Transverse colon (tissue), 4 donors: ENCODE results near the gene ZNF385B. TPM values are rescaled to one million over a fixed set of nuclear protein-coding genes. Genes with fewer than 3 reads are reported as not detected.

Experiments
- DNase-seq: peaks from one replicate; pipeline ENCODE4 v3.0.0-alpha.2; 2019
- H3K27ac ChIP-seq, 4 donors: fragments of 200-600 bp; sonication (generic); 2 replicates each; pipeline ENCODE4 v1.5.1; 2016 to 2018; ENCODE audit warnings: inconsistent platforms in 4 of 4
- H3K27me3 ChIP-seq: fragments of 200-600 bp; sonication (generic); 2 replicates; pipeline ENCODE4 v1.5.1; 2017; ENCODE audit warnings: inconsistent platforms
- H3K36me3 ChIP-seq, 4 donors: fragments of 200-600 bp; sonication (generic); 2 replicates each; pipeline ENCODE4 v1.5.1; 2017 to 2019; ENCODE audit warnings: inconsistent platforms in 4 of 4
- H3K4me1 ChIP-seq, 4 donors: fragments of 200-600 bp; sonication (generic); 2 replicates each; pipeline ENCODE4 v1.5.1; 2017 to 2020; ENCODE audit warnings: inconsistent platforms in 4 of 4
- H3K4me3 ChIP-seq, 4 donors: fragments of 200-600 bp; sonication (generic); 1 replicate in 1 of 4; 2 replicates in 3 of 4; pipeline versions ENCODE4 v1.5.1 to v1.6.1; 2017 to 2019; ENCODE audit warnings: inconsistent platforms in 4 of 4
- H3K9me3 ChIP-seq, 2 donors: fragments of 200-600 bp; sonication (generic); 2 replicates each; pipeline ENCODE4 v1.5.1; 2017 to 2019; ENCODE audit warnings: inconsistent platforms in 2 of 2
- CTCF ChIP-seq, 5 experiments: fragments of 200-600 bp in 3 of 5; fragments of 450-650 bp in 2 of 5; sonication (generic) in 3 of 5; IDR thresholded peaks; 1 replicate in 2 of 5; 2 replicates in 3 of 5; pipeline ENCODE4 v1.5.1; 2016 to 2017; ENCODE audit warnings: antibody characterized with exemption in 5 of 5, inconsistent platforms in 3 of 5, mild to moderate bottlenecking in 2 of 5, moderate library complexity in 1 of 5
- EP300 ChIP-seq: sonication (generic); formaldehyde crosslinking; IDR thresholded peaks from one replicate; pipeline ENCODE4 v1.6.1; 2017; ENCODE audit warnings: antibody characterized with exemption, low read depth
- POLR2A ChIP-seq: fragments of 450-650 bp; IDR thresholded peaks from one replicate; pipeline ENCODE4 v1.6.1; 2016; ENCODE audit warnings: antibody characterized with exemption, mild to moderate bottlenecking, moderate library complexity
- POLR2AphosphoS5 ChIP-seq, 3 donors: sonication (generic); formaldehyde crosslinking; IDR thresholded peaks; one replicate each; pipeline ENCODE4 v1.6.1; 2016; ENCODE audit warnings: antibody characterized with exemption in 3 of 3
- WGBS, 2 donors: methylation state at CpG; one replicate each; pipeline ENCODE4 v1.1.5; 2018; ENCODE audit warnings: low coverage in 1 of 2; 5-methylcytosine and 5-hydroxymethylcytosine counted together
- in situ Hi-C, 4 donors: fragments of 200-750 bp; cut with MboI; loops; one replicate each; pipeline versions ENCODE4 v1.15.0 to v1.15.1; 2017; ENCODE audit warnings: low sequenced_read_pairs in 3 of 4, low pct_ligation_motif_present in 1 of 4, low pct_unique_long_range_greater_than_20kb in 1 of 4
- intact Hi-C: fragments of 100-400 bp; cut with DNase I; formaldehyde crosslinking; loops from one replicate; pipeline ENCODE4 v1.15.1; 2023; ENCODE audit warnings: low total_unique reads
- total RNA-seq, 4 donors: library from RNA; depleted of rRNA; stranded (reverse); fragments of >200 nt; gene quantifications; one replicate each; pipeline ENCODE4 v1.1.0, GENCODE V29; 2016

The ZNF385B gene
- total RNA-seq, 4 donors from 2014 or later, result 1.2 to 6.0 (median 2.4) TPM

GRCh38 chr2:179470992-179471391 is 390.4 kb downstream of the ZNF385B start:
- no peaks in the 10 kb centered on the region for H3K27me3 ChIP-seq
- DNase-seq, result no peak
- intact Hi-C loops, result loop anchor here (5.0 kb wide), 1 partner anchor 1149 kb away; no protein-coding TSS in a partner anchor
- no peak for TF ChIP-seq POLR2A
- TF ChIP-seq EP300, result no peak
- no peak for TF ChIP-seq POLR2AphosphoS5 (IDR thresholded peaks at IDR 0.05)
- TF ChIP-seq CTCF (IDR thresholded peaks at IDR 0.05), result no peak
- in situ Hi-C loops, result no loop called here
- no peaks in the 10 kb centered on the region for H3K4me1 ChIP-seq
- H3K4me3 ChIP-seq, result no peak overlapping the region
- WGBS, 2 donors, result 0 to 17% methylated on average over 2 of the region's 2 CpGs
- no peaks in the 10 kb centered on the region for H3K36me3 ChIP-seq
- H3K9me3 ChIP-seq, result no peaks in the 10 kb centered on the region
- H3K27ac ChIP-seq, result no peak overlapping the region

GRCh38 chr2:179470089-179470488 is 391.3 kb downstream of the ZNF385B start:
- WGBS, 2 donors, result 80 to 83% methylated on average over 2 to 3 of the region's 3 CpGs
- intact Hi-C loops, result loop anchor here (5.0 kb wide), 1 partner anchor 1148 kb away; no protein-coding TSS in a partner anchor
- H3K9me3 ChIP-seq, result no peaks in the 10 kb centered on the region
- H3K36me3 ChIP-seq, result no peaks in the 10 kb centered on the region
- in situ Hi-C loops, result no loop called here
- no peaks in the 10 kb centered on the region for H3K27me3 ChIP-seq
- H3K4me1 ChIP-seq, result no peaks in the 10 kb centered on the region
- DNase-seq, result no peak
- no peak overlapping the region for H3K27ac ChIP-seq
- TF ChIP-seq CTCF (IDR thresholded peaks at IDR 0.05), result no peak
- TF ChIP-seq EP300, result no peak
- TF ChIP-seq POLR2AphosphoS5 (IDR thresholded peaks at IDR 0.05), result no peak
- no peak for TF ChIP-seq POLR2A
- H3K4me3 ChIP-seq, result no peak overlapping the region

GRCh38 chr2:179467960-179468359 is 393.5 kb downstream of the ZNF385B start:
- no peak overlapping the region for H3K4me3 ChIP-seq
- no peaks in the 10 kb centered on the region for H3K4me1 ChIP-seq
- no peak for TF ChIP-seq CTCF (IDR thresholded peaks at IDR 0.05)
- TF ChIP-seq POLR2A, result no peak
- TF ChIP-seq POLR2AphosphoS5 (IDR thresholded peaks at IDR 0.05), result no peak
- no peak for TF ChIP-seq EP300
- DNase-seq, result no peak
- WGBS, 2 donors, result 93 to 100% methylated on average over 1 of the region's 1 CpG
- H3K27ac ChIP-seq, result no peak overlapping the region
- no peaks in the 10 kb centered on the region for H3K27me3 ChIP-seq
- intact Hi-C loops, result no loop called here
- H3K36me3 ChIP-seq, result no peaks in the 10 kb centered on the region
- H3K9me3 ChIP-seq, result no peaks in the 10 kb centered on the region
- in situ Hi-C loops, result no loop called here

DNA sequence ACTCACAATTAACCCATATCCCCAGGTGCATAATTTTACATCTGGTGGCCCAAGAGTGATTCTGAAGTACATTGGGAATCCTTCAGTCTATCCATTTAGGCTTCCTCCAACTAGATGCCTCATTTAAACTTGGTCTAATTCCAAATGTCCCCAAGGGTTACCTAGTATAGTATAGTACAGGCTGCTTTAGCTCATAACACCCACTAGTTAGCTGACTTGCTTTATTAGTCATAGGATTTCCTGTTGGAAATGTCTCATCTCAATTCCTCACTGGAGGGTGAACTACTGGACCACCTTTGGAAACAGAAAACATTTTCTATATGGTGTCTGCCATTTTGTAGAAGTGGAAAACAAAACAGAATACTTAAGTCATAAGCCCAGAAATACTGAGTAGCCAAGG is 394.3 kb downstream of the ZNF385B start:
- H3K9me3 ChIP-seq, result no peaks in the 10 kb centered on the region
- H3K27ac ChIP-seq, result no peak overlapping the region
- no peak overlapping the region for H3K4me3 ChIP-seq
- H3K27me3 ChIP-seq, result no peaks in the 10 kb centered on the region
- no peaks in the 10 kb centered on the region for H3K36me3 ChIP-seq
- H3K4me1 ChIP-seq, result no peaks in the 10 kb centered on the region
- TF ChIP-seq POLR2A (no peak), POLR2AphosphoS5 (IDR thresholded peaks at IDR 0.05) (no peak), EP300 (no peak), CTCF (IDR thresholded peaks at IDR 0.05) (no peak)
- in situ Hi-C loops, result no loop called here
- DNase-seq, result no peak
- intact Hi-C loops, result no loop called here
